ENCODE measurements around the gene TSPEAR. TPM values are rescaled to one million over a fixed set of nuclear protein-coding genes. Genes with fewer than 3 reads are reported as not detected.

The TSPEAR gene
- total RNA-seq, 1 experiment from 2014 or later = not detected

DNA sequence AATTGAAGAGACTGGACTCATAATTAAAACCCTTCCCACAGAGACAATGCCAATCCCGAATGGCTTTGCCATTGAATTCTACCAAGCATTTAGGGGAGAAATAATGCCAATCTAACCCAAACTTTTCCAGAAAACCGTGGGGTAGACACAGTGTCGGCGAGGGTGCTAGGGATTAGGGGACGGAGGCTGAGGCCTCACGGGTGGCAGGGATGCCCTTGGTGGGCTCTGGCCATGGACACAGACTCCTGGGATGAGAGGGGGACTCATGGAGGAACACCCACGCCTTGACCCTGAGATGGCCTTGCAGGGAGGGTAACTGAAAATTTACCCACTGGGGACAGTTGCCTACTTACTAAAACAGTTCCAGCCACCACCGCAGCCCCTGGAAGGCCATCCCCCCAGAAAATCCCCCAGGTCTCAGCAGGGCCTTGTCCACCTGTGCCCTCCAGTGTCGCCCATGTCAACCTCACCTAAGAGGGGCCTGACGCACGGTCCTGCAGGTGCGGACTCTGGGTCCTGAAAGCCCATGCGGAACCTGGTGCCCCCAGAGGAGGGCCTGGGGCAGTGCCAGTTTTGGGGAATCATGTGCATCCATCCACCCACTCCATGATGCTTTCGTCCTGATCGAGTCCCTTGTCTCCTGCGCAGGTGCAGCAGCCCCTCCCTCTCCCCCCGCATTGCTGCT, 132.9 kb downstream of the TSPEAR start:
- no peak for DNase-seq (ENCODE audit: low read depth, low spot score)
- BruUV-seq (replicated peaks) = no TSS peak
- peaks cover 4% of the 10 kb centered on the region for H3K4me1 ChIP-seq (ENCODE audit: control insufficient read depth, insufficient read depth, low read length)
- TF ChIP-seq SIN3A (IDR thresholded peaks at IDR 0.05; ENCODE audit: borderline replicate concordance, insufficient read depth, low read depth, low read length) = no peak
- TF ChIP-seq, protein P1, sequence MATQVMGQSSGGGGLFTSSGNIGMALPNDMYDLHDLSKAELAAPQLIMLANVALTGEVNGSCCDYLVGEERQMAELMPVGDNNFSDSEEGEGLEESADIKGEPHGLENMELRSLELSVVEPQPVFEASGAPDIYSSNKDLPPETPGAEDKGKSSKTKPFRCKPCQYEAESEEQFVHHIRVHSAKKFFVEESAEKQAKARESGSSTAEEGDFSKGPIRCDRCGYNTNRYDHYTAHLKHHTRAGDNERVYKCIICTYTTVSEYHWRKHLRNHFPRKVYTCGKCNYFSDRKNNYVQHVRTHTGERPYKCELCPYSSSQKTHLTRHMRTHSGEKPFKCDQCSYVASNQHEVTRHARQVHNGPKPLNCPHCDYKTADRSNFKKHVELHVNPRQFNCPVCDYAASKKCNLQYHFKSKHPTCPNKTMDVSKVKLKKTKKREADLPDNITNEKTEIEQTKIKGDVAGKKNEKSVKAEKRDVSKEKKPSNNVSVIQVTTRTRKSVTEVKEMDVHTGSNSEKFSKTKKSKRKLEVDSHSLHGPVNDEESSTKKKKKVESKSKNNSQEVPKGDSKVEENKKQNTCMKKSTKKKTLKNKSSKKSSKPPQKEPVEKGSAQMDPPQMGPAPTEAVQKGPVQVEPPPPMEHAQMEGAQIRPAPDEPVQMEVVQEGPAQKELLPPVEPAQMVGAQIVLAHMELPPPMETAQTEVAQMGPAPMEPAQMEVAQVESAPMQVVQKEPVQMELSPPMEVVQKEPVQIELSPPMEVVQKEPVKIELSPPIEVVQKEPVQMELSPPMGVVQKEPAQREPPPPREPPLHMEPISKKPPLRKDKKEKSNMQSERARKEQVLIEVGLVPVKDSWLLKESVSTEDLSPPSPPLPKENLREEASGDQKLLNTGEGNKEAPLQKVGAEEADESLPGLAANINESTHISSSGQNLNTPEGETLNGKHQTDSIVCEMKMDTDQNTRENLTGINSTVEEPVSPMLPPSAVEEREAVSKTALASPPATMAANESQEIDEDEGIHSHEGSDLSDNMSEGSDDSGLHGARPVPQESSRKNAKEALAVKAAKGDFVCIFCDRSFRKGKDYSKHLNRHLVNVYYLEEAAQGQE (IDR thresholded peaks at IDR 0.05; ENCODE audit: insufficient read depth in 1 of 2, low read depth in 2 of 2, low read length in 1 of 2) = no peak
- no peak for TF ChIP-seq TCF7L2 (IDR thresholded peaks at IDR 0.05; ENCODE audit: low read depth, low read length)
- TF ChIP-seq POLR2AphosphoS5 (IDR thresholded peaks at IDR 0.05; ENCODE audit: low read depth, low read length) = no peak
- TF ChIP-seq, protein P2, sequence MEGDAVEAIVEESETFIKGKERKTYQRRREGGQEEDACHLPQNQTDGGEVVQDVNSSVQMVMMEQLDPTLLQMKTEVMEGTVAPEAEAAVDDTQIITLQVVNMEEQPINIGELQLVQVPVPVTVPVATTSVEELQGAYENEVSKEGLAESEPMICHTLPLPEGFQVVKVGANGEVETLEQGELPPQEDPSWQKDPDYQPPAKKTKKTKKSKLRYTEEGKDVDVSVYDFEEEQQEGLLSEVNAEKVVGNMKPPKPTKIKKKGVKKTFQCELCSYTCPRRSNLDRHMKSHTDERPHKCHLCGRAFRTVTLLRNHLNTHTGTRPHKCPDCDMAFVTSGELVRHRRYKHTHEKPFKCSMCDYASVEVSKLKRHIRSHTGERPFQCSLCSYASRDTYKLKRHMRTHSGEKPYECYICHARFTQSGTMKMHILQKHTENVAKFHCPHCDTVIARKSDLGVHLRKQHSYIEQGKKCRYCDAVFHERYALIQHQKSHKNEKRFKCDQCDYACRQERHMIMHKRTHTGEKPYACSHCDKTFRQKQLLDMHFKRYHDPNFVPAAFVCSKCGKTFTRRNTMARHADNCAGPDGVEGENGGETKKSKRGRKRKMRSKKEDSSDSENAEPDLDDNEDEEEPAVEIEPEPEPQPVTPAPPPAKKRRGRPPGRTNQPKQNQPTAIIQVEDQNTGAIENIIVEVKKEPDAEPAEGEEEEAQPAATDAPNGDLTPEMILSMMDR (IDR thresholded peaks at IDR 0.05) = no peak
- no peak for ATAC-seq
- CTCF ChIA-PET = interaction anchor here (0.6 kb wide), 1 partner anchor 562 kb away, joined by 4 read pairs; no protein-coding TSS in a partner anchor
- no peaks in the 10 kb centered on the region for H3K27me3 ChIP-seq (ENCODE audit: control insufficient read depth, insufficient read depth, low read length)
- in situ Hi-C loops (cut with HindIII; ENCODE audit: low pct_unique_long_range_greater_than_20kb, low sequenced_read_pairs) (no loop called here), intact Hi-C loops (cut with micrococcal nuclease; ENCODE audit: unreplicated experiment) (no loop called here)
- H3K36me3 ChIP-seq (ENCODE audit: control insufficient read depth, insufficient read depth, low read length) = no peaks in the 10 kb centered on the region
- H3K27ac ChIP-seq (ENCODE audit: low read length) = no peak overlapping the region
- H3K4me3 ChIP-seq (ENCODE audit: low read depth in 2 of 2, low read length in 2 of 2) = no peak overlapping the region
- POLR2A ChIA-PET = no interaction called here
- H3K9me3 ChIP-seq (ENCODE audit: control insufficient read depth, insufficient read depth, low read depth, low read length) = 0 out of 2 replicates have a peak, but pooled peaks cover 7% of the 10 kb centered on the region

DNA sequence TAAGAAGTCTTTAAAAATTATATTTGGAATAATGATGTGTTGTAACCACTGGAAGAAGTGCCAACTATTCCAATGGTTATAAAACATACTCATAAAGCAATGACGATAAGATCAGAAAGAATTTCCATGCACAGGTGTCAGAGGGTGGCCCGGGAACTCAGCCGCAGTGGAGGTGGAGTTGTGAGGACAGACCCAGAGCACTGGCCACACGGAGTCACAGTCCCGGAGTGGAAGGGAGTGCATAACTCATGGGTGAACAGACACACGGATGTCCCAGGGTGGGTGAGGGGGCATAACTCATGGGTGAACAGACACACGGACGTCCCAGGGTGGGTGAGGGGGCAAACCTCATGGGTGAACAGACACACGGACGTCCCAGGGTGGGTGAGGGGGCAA, 135.3 kb downstream of the TSPEAR start:
- in situ Hi-C loops (cut with HindIII; ENCODE audit: low pct_unique_long_range_greater_than_20kb, low sequenced_read_pairs) (no loop called here), intact Hi-C loops (cut with micrococcal nuclease; ENCODE audit: unreplicated experiment) (no loop called here)
- BruUV-seq (replicated peaks) = no TSS peak
- no peak overlapping the region for H3K4me3 ChIP-seq (ENCODE audit: low read depth in 2 of 2, low read length in 2 of 2)
- H3K27me3 ChIP-seq (ENCODE audit: control insufficient read depth, insufficient read depth, low read length) = no peaks in the 10 kb centered on the region
- ChIA-PET CTCF (no interaction called here), POLR2A (no interaction called here)
- no peak for ATAC-seq
- 0 out of 2 replicates have a peak, but pooled peaks cover under 1% of the 10 kb centered on the region for H3K9me3 ChIP-seq (ENCODE audit: control insufficient read depth, insufficient read depth, low read depth, low read length)
- DNase-seq (ENCODE audit: low read depth, low spot score) = no peak
- H3K36me3 ChIP-seq (ENCODE audit: control insufficient read depth, insufficient read depth, low read length) = no peaks in the 10 kb centered on the region
- TF ChIP-seq POLR2AphosphoS5 (IDR thresholded peaks at IDR 0.05; ENCODE audit: low read depth, low read length) = no peak
- TF ChIP-seq, protein P2 (IDR thresholded peaks at IDR 0.05) = no peak
- no peak for TF ChIP-seq TCF7L2 (IDR thresholded peaks at IDR 0.05; ENCODE audit: low read depth, low read length)
- no peak for TF ChIP-seq SIN3A (IDR thresholded peaks at IDR 0.05; ENCODE audit: borderline replicate concordance, insufficient read depth, low read depth, low read length)
- TF ChIP-seq, protein P1 (IDR thresholded peaks at IDR 0.05; ENCODE audit: insufficient read depth in 1 of 2, low read depth in 2 of 2, low read length in 1 of 2) = no peak
- peaks cover 5% of the 10 kb centered on the region; the same call in 1 of the 2 replicates for H3K4me1 ChIP-seq (ENCODE audit: control insufficient read depth, insufficient read depth, low read length)
- H3K27ac ChIP-seq (ENCODE audit: low read length) = no peak overlapping the region
